Muscle of back (tissue), 11 donors: ENCODE measurements around the gene ADAMTS14. TPM values are rescaled to one million over a fixed set of nuclear protein-coding genes. Genes with fewer than 3 reads are reported as not detected.
A peak's percentile ranks its signal among the peaks of the same experiment; 100 is the strongest.

Experiments
- DNase-seq, 3 donors: peaks; one replicate each; pipeline versions ENCODE4 v3.0.0 to v3.0.0-alpha.2; 2013
- polyA plus RNA-seq, 10 donors: library from polyadenylated mRNA; unstranded; fragments of 120-200 nt; gene quantifications; one replicate each; pipeline ENCODE4 v1.2.1, GENCODE V29; 2013; ENCODE audit not compliant: insufficient read length in 10 of 10

Gene ADAMTS14
- polyA plus RNA-seq, 10 donors = 12.1 to 29.1 (median 16.7) TPM

- no peak for DNase-seq
Observed at GRCh38 chr10:70780772-70781171, 108.5 kb downstream of the ADAMTS14 start.

GRCh38 chr10:70781461-70782051 is 109.2 kb downstream of the ADAMTS14 start:
- no peak for DNase-seq

- DNase-seq = peak in 1 of 3 donors; percentile 46
Observed at GRCh38 chr10:70782086-70782745, 109.9 kb downstream of the ADAMTS14 start.

GRCh38 chr10:70782746-70783680 is 110.7 kb downstream of the ADAMTS14 start:
- DNase-seq = no peak

GRCh38 chr10:70784016-70784415 is 111.7 kb downstream of the ADAMTS14 start:
- DNase-seq = no peak

GRCh38 chr10:70784471-70784870 is 112.2 kb downstream of the ADAMTS14 start:
- DNase-seq = no peak

GRCh38 chr10:70785190-70785589 is 112.9 kb downstream of the ADAMTS14 start, which contains the start of gene TBATA:
Gene TBATA, minus strand, starts transcription at chr10:70785377. Its CDS starts 1,998 bp downstream, at chr10:70783379.
- DNase-seq = no peak

GRCh38 chr10:70786799-70787415 is 114.6 kb downstream of the ADAMTS14 start:
- peak in 1 of 3 donors; percentile 50 for DNase-seq

- DNase-seq = no peak
Observed at GRCh38 chr10:70791386-70792039, 119.2 kb downstream of the ADAMTS14 start.

- no peak for DNase-seq
Observed at GRCh38 chr10:70795613-70796012, 123.3 kb downstream of the ADAMTS14 start.

- no peak for DNase-seq
Observed at GRCh38 chr10:70797840-70798239, 125.5 kb downstream of the ADAMTS14 start.

GRCh38 chr10:70799124-70799523 is 126.8 kb downstream of the ADAMTS14 start:
- no peak for DNase-seq

GRCh38 chr10:70801854-70802253 is 129.5 kb downstream of the ADAMTS14 start:
- DNase-seq = no peak

GRCh38 chr10:70803775-70804420 is 131.6 kb downstream of the ADAMTS14 start:
- no peak for DNase-seq

GRCh38 chr10:70804421-70804808 is 132.1 kb downstream of the ADAMTS14 start:
- no peak for DNase-seq

- DNase-seq = no peak
Observed at GRCh38 chr10:70805619-70806215, 133.4 kb downstream of the ADAMTS14 start.

GRCh38 chr10:70806841-70807240 is 134.5 kb downstream of the ADAMTS14 start:
- no peak for DNase-seq

- DNase-seq = no peak
Observed at GRCh38 chr10:70807556-70807955, 135.2 kb downstream of the ADAMTS14 start.

GRCh38 chr10:70809011-70809611 is 136.8 kb downstream of the ADAMTS14 start:
- DNase-seq = no peak

GRCh38 chr10:70809726-70810125 is 137.4 kb downstream of the ADAMTS14 start:
- DNase-seq = no peak
